RWPE2 (cell line): ENCODE data around the gene EPN1.
"Not testable (repeated sequence)": the region's sequence is repeated elsewhere in the genome, so short reads cannot be mapped to it uniquely, and the experiment has no call there.

ENCODE experiments used
- ATAC-seq: fragments of 200-7000 bp; cut with Tn5 transposase; 3 replicates; pipeline ENCODE4 v1.9.1; 2021; ENCODE audit warnings: low read depth
- DNase-seq: peaks from one replicate; pipeline ENCODE4 v3.0.0-alpha.2; 2020; ENCODE audit warnings: low spot score
- H3K27ac ChIP-seq: fragments of 450-650 bp; 2 replicates; pipeline ENCODE4 v1.5.1; 2017; ENCODE audit warnings: mild to moderate bottlenecking; ENCODE audit not compliant: poor library complexity, severe bottlenecking
- H3K27me3 ChIP-seq: fragments of 250-450 bp; sonication (Bioruptor Pico); 2 replicates; pipeline ENCODE4 v1.5.1; 2021; ENCODE audit warnings: mild to moderate bottlenecking, moderate library complexity; ENCODE audit not compliant: insufficient read depth, poor library complexity, severe bottlenecking
- H3K36me3 ChIP-seq: fragments of 250-450 bp; sonication (Bioruptor Pico); 2 replicates; pipeline ENCODE4 v1.5.1; 2020; ENCODE audit warnings: low read depth, mild to moderate bottlenecking, moderate library complexity
- H3K4me1 ChIP-seq: fragments of 250-450 bp; sonication (Bioruptor Pico); 2 replicates; pipeline ENCODE4 v1.5.1; 2021; ENCODE audit warnings: mild to moderate bottlenecking, moderate library complexity; ENCODE audit not compliant: insufficient read depth, poor library complexity, severe bottlenecking
- H3K4me3 ChIP-seq: fragments of 250-450 bp; sonication (Bioruptor Pico); 2 replicates; pipeline ENCODE4 v1.5.1; 2021; ENCODE audit warnings: mild to moderate bottlenecking, moderate library complexity; ENCODE audit not compliant: severe bottlenecking
- H3K9me3 ChIP-seq: fragments of 250-450 bp; sonication (Bioruptor Pico); 2 replicates; pipeline ENCODE4 v1.5.1; 2021; ENCODE audit warnings: mild to moderate bottlenecking, moderate library complexity; ENCODE audit not compliant: severe bottlenecking
- TF ChIP-seq, protein P1 (sequence below): fragments of 450-650 bp; IDR thresholded peaks from one replicate; pipeline ENCODE4 v1.5.1; 2017; ENCODE audit warnings: mild to moderate bottlenecking, moderate library complexity; ENCODE audit not compliant: poor library complexity, severe bottlenecking

EPN1 gene

GRCh38 chr19:55712804-55713631, 38.0 kb downstream of the EPN1 start:
- H3K9me3 ChIP-seq, result no peaks in the 10 kb centered on the region
- no peak for ATAC-seq
- no peak for DNase-seq

GRCh38 chr19:55716531-55716930, 41.5 kb downstream of the EPN1 start:
- Histone ChIP-seq H3K27ac (no peak overlapping the region), H3K9me3 (no peaks in the 10 kb centered on the region), H3K36me3 (no peaks in the 10 kb centered on the region), H3K4me1 (no peaks in the 10 kb centered on the region), H3K27me3 (no peaks in the 10 kb centered on the region), H3K4me3 (no peak overlapping the region)
- TF ChIP-seq, protein P1, sequence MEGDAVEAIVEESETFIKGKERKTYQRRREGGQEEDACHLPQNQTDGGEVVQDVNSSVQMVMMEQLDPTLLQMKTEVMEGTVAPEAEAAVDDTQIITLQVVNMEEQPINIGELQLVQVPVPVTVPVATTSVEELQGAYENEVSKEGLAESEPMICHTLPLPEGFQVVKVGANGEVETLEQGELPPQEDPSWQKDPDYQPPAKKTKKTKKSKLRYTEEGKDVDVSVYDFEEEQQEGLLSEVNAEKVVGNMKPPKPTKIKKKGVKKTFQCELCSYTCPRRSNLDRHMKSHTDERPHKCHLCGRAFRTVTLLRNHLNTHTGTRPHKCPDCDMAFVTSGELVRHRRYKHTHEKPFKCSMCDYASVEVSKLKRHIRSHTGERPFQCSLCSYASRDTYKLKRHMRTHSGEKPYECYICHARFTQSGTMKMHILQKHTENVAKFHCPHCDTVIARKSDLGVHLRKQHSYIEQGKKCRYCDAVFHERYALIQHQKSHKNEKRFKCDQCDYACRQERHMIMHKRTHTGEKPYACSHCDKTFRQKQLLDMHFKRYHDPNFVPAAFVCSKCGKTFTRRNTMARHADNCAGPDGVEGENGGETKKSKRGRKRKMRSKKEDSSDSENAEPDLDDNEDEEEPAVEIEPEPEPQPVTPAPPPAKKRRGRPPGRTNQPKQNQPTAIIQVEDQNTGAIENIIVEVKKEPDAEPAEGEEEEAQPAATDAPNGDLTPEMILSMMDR, result no peak
- DNase-seq (no peak), ATAC-seq (no peak)

More at GRCh38 chr19:55712804-55713631, 38.0 kb downstream of the EPN1 start:
- H3K27me3 ChIP-seq, result no peaks in the 10 kb centered on the region
- no peak overlapping the region for H3K4me3 ChIP-seq
- no peak overlapping the region for H3K27ac ChIP-seq
- TF ChIP-seq, protein P1, result no peak
- no peaks in the 10 kb centered on the region for H3K36me3 ChIP-seq
- no peaks in the 10 kb centered on the region for H3K4me1 ChIP-seq

DNA sequence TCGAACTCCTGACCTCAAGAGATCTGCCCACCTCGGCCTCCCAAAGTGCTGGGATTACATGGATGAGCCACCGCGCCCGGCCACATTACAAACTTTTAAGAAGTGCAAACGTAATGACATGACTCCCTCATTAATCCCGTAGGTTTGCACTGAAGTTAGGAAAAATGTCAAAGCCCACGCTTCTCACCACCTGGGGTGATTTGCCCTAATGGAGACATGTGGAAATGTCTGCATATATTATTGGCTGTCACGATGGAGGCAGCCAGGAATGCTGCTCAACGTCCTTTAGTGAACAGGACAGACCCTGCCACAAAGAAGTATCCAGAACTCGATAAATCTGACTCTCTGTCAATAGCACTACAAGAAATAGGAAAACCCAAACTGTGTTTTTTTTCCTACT, 42.2 kb downstream of the EPN1 start:
- DNase-seq, result no peak
- Histone ChIP-seq H3K4me1 (no peaks in the 10 kb centered on the region), H3K36me3 (no peaks in the 10 kb centered on the region), H3K4me3 (no peak overlapping the region), H3K27ac (no peak overlapping the region), H3K9me3 (no peaks in the 10 kb centered on the region), H3K27me3 (no peaks in the 10 kb centered on the region)
- TF ChIP-seq, protein P1, result no peak
- ATAC-seq, result no peak

GRCh38 chr19:55717879-55718711, 43.1 kb downstream of the EPN1 start:
- not testable (repeated sequence) for DNase-seq, H3K27me3 ChIP-seq, H3K4me3 ChIP-seq, ATAC-seq, H3K36me3 ChIP-seq, H3K9me3 ChIP-seq, H3K4me1 ChIP-seq, H3K27ac ChIP-seq

DNA sequence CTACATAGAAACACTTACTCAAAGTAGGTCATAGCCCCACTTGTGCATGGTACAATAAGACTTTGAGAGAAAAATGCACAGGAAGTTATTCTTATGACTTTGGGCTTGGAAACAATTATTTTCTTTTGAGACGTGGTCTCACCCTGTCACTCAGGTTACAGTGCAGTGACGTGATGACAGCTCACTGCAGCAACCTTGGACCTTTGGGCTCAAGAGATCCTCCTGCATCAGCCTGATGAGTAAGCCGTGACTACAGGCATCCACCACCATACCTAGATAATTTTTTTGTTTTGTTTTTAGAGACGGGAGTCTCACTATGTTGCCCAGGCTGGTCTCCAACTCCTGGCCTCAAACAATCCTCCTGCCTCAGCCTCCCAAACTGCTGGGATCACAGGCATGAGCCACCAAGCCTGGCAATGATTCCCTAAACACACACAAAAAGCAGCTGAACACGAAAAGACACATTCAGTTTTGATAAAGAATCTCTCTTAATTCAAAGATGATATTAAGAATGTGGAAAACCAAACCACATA, 45.3 kb downstream of the EPN1 start:
- Histone ChIP-seq H3K36me3 (no peaks in the 10 kb centered on the region), H3K4me1 (no peaks in the 10 kb centered on the region), H3K27me3 (no peaks in the 10 kb centered on the region), H3K9me3 (no peaks in the 10 kb centered on the region), H3K27ac (no peak overlapping the region), H3K4me3 (no peak overlapping the region)
- ATAC-seq (no peak), DNase-seq (no peak)
- TF ChIP-seq, protein P1, result no peak
